Activated naive CD8-positive, alpha-beta T cell (primary cell): Measurements from ENCODE around the gene CGGBP1.
"Not testable (repeated sequence)": the region's sequence is repeated elsewhere in the genome, so short reads cannot be mapped to it uniquely, and the experiment has no call there.

Experiments used
- H3K27ac Mint-ChIP-seq: one replicate; pipeline ENCODE4 v1.8.0; 2021; ENCODE audit warnings: mixed read lengths
- H3K27me3 Mint-ChIP-seq: one replicate; pipeline ENCODE4 v1.8.0; 2021; ENCODE audit warnings: mixed read lengths
- H3K36me3 Mint-ChIP-seq: one replicate; pipeline ENCODE4 v1.8.0; 2021; ENCODE audit warnings: mixed read lengths
- H3K4me1 Mint-ChIP-seq: one replicate; pipeline ENCODE4 v1.8.0; 2021; ENCODE audit warnings: low read depth, mixed read lengths
- H3K4me3 Mint-ChIP-seq: one replicate; pipeline ENCODE4 v1.8.0; 2021; ENCODE audit warnings: mild to moderate bottlenecking, mixed read lengths
- H3K9me3 Mint-ChIP-seq: one replicate; pipeline ENCODE4 v1.8.0; 2021; ENCODE audit warnings: low read depth, mixed read lengths

CGGBP1 gene

GRCh38 chr3:88019024-88019423 is 39.8 kb downstream of the CGGBP1 start:
- H3K4me3 Mint-ChIP-seq, result no peak overlapping the region
- H3K27ac Mint-ChIP-seq, result no peak overlapping the region
- no peaks in the 10 kb centered on the region for H3K36me3 Mint-ChIP-seq
- peaks cover 1% of the 10 kb centered on the region for H3K27me3 Mint-ChIP-seq
- peaks cover 6% of the 10 kb centered on the region for H3K4me1 Mint-ChIP-seq
- no peaks in the 10 kb centered on the region for H3K9me3 Mint-ChIP-seq

- not testable (repeated sequence) for H3K4me1 Mint-ChIP-seq, H3K9me3 Mint-ChIP-seq, H3K36me3 Mint-ChIP-seq, H3K27me3 Mint-ChIP-seq, H3K27ac Mint-ChIP-seq, H3K4me3 Mint-ChIP-seq
These were observed 43.1 kb downstream of the CGGBP1 start for GRCh38 chr3:88015656-88016055.

- no peaks in the 10 kb centered on the region for H3K9me3 Mint-ChIP-seq
- H3K27ac Mint-ChIP-seq, result no peak overlapping the region
- H3K27me3 Mint-ChIP-seq, result peaks cover 1% of the 10 kb centered on the region
- peaks cover 3% of the 10 kb centered on the region for H3K4me1 Mint-ChIP-seq
- no peak overlapping the region for H3K4me3 Mint-ChIP-seq
- H3K36me3 Mint-ChIP-seq, result no peaks in the 10 kb centered on the region
These were observed 45.2 kb downstream of the CGGBP1 start for GRCh38 chr3:88013592-88013991.

DNA sequence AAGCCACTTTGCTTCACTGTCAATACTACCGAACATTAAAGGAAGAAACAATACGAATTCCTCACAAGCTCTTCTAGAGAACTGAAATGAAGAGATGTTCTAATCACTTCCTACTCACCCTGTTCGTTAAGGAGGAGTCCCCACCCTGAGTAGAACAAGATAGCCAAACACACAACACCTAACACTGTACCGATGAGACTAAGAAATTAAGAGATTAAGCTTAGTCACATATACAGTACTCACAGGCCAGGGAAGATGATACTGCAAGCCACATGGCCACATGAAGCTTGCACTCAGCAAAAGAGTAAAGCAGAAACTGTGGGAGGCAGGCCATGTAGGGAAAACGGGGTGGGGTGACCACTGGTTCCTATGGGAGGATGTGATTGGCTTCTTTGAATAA is 48.0 kb downstream of the CGGBP1 start:
- no peaks in the 10 kb centered on the region for H3K4me1 Mint-ChIP-seq
- H3K4me3 Mint-ChIP-seq, result no peak overlapping the region
- no peaks in the 10 kb centered on the region for H3K36me3 Mint-ChIP-seq
- H3K27me3 Mint-ChIP-seq, result no peaks in the 10 kb centered on the region
- no peak overlapping the region for H3K27ac Mint-ChIP-seq
- no peaks in the 10 kb centered on the region for H3K9me3 Mint-ChIP-seq

DNA sequence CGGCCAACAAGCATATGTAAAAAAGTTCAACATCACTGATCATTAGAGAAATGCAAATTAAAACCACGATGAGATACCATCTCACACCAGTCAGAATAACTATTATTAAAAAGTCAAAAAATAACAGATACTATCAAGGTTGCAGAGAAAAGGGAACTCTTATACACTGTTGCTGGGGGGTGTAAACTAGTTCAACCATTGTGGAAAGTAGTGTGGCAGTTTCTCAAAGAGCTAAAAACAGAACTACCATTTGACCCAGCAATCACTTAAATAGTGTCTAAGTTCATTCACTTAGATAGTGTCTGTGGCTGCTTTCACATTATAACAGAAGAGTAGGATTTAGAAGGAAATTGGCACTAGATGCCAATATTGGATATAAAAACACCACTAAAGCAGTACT is 49.7 kb downstream of the CGGBP1 start:
- H3K4me1 Mint-ChIP-seq, result peaks cover 4% of the 10 kb centered on the region
- H3K4me3 Mint-ChIP-seq, result no peak overlapping the region
- no peaks in the 10 kb centered on the region for H3K36me3 Mint-ChIP-seq
- no peaks in the 10 kb centered on the region for H3K27me3 Mint-ChIP-seq
- H3K27ac Mint-ChIP-seq, result no peak overlapping the region
- no peaks in the 10 kb centered on the region for H3K9me3 Mint-ChIP-seq

- no peak overlapping the region for H3K27ac Mint-ChIP-seq
- peaks cover 1% of the 10 kb centered on the region for H3K27me3 Mint-ChIP-seq
- no peaks in the 10 kb centered on the region for H3K9me3 Mint-ChIP-seq
- no peaks in the 10 kb centered on the region for H3K36me3 Mint-ChIP-seq
- peaks cover 7% of the 10 kb centered on the region for H3K4me1 Mint-ChIP-seq
- no peak overlapping the region for H3K4me3 Mint-ChIP-seq
These were observed 53.7 kb downstream of the CGGBP1 start for GRCh38 chr3:88005066-88005465.

GRCh38 chr3:88003115-88003755 is 55.6 kb downstream of the CGGBP1 start:
- Mint-ChIP-seq H3K4me3 (no peak overlapping the region), H3K27me3 (peaks cover 1% of the 10 kb centered on the region), H3K4me1 (peaks cover 8% of the 10 kb centered on the region), H3K36me3 (no peaks in the 10 kb centered on the region), H3K27ac (no peak overlapping the region), H3K9me3 (no peaks in the 10 kb centered on the region)

DNA sequence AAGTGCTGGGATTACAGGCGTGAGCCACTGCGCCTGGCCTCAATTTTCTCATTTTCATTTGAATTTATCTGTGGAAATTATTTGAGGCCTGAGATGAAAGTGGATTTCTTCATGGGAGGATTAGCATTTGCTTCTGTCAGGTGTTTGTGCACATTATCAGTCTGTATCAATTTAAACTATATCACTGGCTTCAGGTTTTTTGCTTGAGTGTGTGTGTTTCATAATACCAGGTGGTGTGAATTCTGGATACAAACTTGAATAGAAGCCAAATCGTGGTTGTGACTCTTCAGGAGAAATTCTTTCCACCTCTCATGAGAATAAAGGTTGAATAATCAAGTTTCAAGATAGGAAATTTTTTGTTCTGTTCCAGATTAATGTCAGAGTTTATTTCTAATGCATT is 56.4 kb downstream of the CGGBP1 start:
- H3K27me3 Mint-ChIP-seq, result peaks cover 1% of the 10 kb centered on the region
- H3K9me3 Mint-ChIP-seq, result no peaks in the 10 kb centered on the region
- no peaks in the 10 kb centered on the region for H3K36me3 Mint-ChIP-seq
- no peak overlapping the region for H3K27ac Mint-ChIP-seq
- peaks cover 14% of the 10 kb centered on the region for H3K4me1 Mint-ChIP-seq
- H3K4me3 Mint-ChIP-seq, result no peak overlapping the region
